BLaER1 (cell line): ENCODE results near the gene NUDT21.
A peak's percentile ranks its signal among the peaks of the same experiment; 100 is the strongest.

Experiments
- H3K27ac ChIP-seq: shearing (Covaris generic); formaldehyde crosslinking; 2 replicates; pipeline ENCODE4 v1.8.1; 2022
- H3K27me3 ChIP-seq: shearing (Covaris generic); formaldehyde crosslinking; 2 replicates; pipeline ENCODE4 v1.8.1; 2022
- H3K36me3 ChIP-seq: shearing (Covaris generic); formaldehyde crosslinking; 2 replicates; pipeline ENCODE4 v1.8.1; 2022
- H3K4me1 ChIP-seq: shearing (Covaris generic); formaldehyde crosslinking; 2 replicates; pipeline ENCODE4 v1.8.1; 2022
- H3K4me2 ChIP-seq: shearing (Covaris generic); formaldehyde crosslinking; 2 replicates; pipeline ENCODE4 v1.8.1; 2022
- H3K4me3 ChIP-seq: shearing (Covaris generic); formaldehyde crosslinking; 2 replicates; pipeline ENCODE4 v1.8.1; 2022
- H3K9ac ChIP-seq: shearing (Covaris generic); formaldehyde crosslinking; 2 replicates; pipeline ENCODE4 v1.8.1; 2022
- H3K9me3 ChIP-seq: shearing (Covaris generic); formaldehyde crosslinking; 2 replicates; pipeline ENCODE4 v1.8.1; 2022
- H4K20me1 ChIP-seq: shearing (Covaris generic); formaldehyde crosslinking; 2 replicates; pipeline ENCODE4 v1.8.1; 2022
- Cebpa-rat ChIP-seq: shearing (Covaris generic); IDR thresholded peaks from 2 replicates; pipeline ENCODE4 v1.8.1; 2022

The NUDT21 gene

DNA sequence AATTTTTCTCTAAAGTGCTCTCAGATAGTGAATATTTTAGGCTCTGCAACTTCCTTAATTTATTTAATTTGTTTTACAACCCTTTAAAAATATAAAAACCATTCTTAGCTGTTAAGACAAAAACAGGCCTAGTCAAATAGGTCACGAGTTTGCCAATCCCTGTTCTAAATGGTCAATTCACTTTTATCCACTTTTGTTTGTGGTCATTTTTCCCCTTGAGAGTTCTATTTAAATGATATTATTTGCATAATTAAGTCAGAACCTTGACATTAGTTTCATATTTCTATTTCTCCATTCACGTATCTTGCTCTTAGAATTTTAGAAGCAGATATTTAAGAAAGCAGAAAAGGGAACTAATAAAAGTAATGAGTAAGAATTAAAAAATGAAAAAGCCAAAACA, 29.8 kb downstream of the NUDT21 start:
- Histone ChIP-seq H3K4me1 (peaks cover 43% of the 10 kb centered on the region), H3K9me3 (no peaks in the 10 kb centered on the region), H4K20me1 (peaks cover 81% of the 10 kb centered on the region), H3K4me3 (no peak overlapping the region), H3K27me3 (no peaks in the 10 kb centered on the region), H3K9ac (no peak overlapping the region), H3K27ac (no peak overlapping the region), H3K36me3 (no peaks in the 10 kb centered on the region), H3K4me2 (peak overlapping the region; percentile 96; the same call in 1 of the 2 replicates)
- no peak for TF ChIP-seq Cebpa-rat

DNA sequence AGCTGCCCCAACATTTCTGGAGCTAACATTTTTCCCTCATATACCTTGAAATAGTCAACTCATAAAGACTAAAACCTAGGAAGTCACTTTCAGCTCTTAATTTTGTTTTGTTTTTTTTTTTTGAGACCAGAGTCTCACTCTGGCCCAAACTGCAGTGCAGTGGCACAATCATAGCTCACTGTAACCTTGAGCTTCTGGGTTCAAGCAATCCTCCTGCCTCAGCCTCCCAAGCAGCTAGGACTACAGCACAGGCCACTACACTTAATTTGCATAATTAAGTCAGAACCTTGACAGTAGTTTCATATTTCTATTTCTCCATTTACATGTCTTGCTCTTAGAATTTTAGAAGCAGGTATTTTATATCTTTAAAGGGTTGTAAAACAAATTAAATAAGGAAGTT, 30.5 kb downstream of the NUDT21 start:
- Histone ChIP-seq H3K27ac (no peak overlapping the region), H3K36me3 (0 out of 2 replicates have a peak, but pooled peaks cover under 1% of the 10 kb centered on the region), H3K9me3 (no peaks in the 10 kb centered on the region), H3K9ac (no peak overlapping the region), H3K4me2 (no peak overlapping the region), H3K4me1 (peaks cover 46% of the 10 kb centered on the region), H3K4me3 (no peak overlapping the region), H3K27me3 (no peaks in the 10 kb centered on the region), H4K20me1 (peaks cover 88% of the 10 kb centered on the region)
- TF ChIP-seq Cebpa-rat: no peak

DNA sequence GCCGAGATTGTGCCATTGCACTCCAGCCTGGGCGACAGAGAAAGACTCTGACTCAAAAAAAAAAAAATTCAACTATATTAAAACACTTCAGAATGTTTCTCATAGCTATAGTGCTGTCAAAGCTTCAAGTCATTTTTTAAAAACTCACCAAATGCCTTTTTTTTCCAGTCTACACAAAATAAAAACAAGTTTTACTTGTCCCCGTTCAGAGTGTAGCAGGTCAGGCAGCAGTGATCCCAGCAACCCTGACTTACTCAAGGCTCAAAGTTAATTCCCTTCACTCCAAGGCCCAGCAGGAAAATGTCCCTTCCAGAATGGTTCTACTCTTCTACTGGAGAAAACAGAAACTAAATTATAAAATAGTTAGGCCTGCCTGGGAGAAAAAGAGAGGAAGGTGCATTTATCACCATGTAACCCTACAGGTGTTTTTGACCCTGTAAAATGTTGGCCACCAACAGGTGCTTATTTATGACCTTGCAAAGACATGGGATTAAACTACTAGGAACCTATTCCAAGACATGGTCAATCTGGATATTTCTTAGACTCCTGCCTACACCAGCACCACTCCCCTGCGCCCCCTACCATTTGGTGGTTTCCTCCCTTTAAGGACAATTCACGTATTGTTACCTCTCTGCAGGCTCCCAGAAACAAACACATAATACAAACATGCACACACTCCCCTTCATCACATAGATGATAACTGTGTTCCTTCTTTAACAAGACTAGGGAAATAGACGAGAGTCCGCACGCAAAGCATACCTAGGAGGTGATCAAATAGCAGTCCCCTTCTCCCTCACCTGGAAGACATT, 31.2 kb downstream of the NUDT21 start:
- no peak for TF ChIP-seq Cebpa-rat
- Histone ChIP-seq H3K36me3 (0 out of 2 replicates have a peak, but pooled peaks cover 7% of the 10 kb centered on the region), H3K4me2 (no peak overlapping the region), H3K27ac (no peak overlapping the region), H4K20me1 (peaks cover 95% of the 10 kb centered on the region), H3K4me1 (peaks cover 47% of the 10 kb centered on the region), H3K9me3 (no peaks in the 10 kb centered on the region), H3K4me3 (no peak overlapping the region), H3K9ac (no peak overlapping the region), H3K27me3 (no peaks in the 10 kb centered on the region)

DNA sequence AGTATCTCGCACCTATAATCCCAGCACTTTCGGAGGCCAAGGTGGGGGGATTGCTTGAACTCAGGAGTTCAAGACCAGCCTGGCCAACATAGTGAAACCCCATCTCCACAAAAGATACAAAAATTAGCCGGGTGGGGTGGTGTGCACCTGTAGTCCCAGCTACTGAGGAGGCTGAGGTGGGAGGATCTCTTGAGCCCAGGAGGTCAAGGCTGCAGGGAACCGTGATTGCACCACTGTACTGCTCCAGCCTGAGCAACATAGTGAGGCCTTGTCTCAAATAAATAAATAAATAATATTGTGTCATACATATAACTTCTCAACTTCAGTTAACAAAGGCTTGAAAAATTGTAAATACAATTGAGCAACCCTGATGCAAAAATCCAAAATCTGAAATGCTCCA, 34.0 kb downstream of the NUDT21 start:
- TF ChIP-seq Cebpa-rat: no peak
- Histone ChIP-seq H3K4me2 (no peak overlapping the region), H3K9me3 (no peaks in the 10 kb centered on the region), H3K27me3 (no peaks in the 10 kb centered on the region), H3K36me3 (peaks cover 21% of the 10 kb centered on the region), H4K20me1 (peaks cover 99% of the 10 kb centered on the region), H3K9ac (no peak overlapping the region), H3K4me3 (no peak overlapping the region), H3K4me1 (peaks cover 24% of the 10 kb centered on the region), H3K27ac (no peak overlapping the region)

DNA sequence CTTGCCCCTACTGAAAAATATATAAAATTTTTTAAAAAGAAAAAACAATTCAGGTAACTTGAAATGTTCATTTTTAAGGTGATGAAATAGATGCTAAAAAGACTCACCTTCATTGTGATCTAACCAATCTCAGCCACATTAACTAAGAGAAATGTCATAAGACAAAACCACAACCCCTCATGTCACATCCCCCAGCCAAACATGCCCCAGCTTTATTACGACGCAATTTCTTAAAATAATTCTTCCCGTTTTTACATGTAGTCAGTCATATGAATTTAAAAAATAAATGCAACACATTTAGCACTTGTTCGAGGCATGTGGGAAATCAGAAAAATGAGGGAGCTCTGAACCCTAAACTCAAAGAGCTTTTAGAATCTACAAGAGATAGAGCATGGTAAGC, 35.3 kb downstream of the NUDT21 start:
- peaks cover 87% of the 10 kb centered on the region for H4K20me1 ChIP-seq
- H3K9ac ChIP-seq: no peak overlapping the region

DNA sequence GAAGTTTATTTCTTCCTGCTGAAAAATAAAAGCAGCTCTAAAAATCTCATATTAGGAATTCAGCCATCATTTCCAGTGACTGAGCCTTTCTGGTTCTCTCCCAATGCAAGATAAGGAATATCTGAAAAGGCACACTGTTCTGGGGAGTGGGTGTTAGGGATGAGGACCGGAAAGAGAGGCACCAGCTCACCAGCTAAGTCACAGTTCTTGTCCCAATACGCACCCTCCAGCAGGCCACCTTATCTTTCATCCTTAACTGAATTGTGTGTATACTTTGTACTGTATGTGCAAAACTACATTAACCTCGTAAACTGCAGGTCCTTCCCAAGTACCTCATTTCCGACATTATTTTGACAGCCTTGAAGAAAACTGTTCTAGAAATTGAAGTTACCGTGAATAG, 36.8 kb downstream of the NUDT21 start:
- Histone ChIP-seq H3K4me2 (no peak overlapping the region), H3K4me1 (peaks cover 11% of the 10 kb centered on the region; the same call in 1 of the 2 replicates), H3K9ac (no peak overlapping the region), H3K4me3 (no peak overlapping the region), H4K20me1 (peaks cover 81% of the 10 kb centered on the region), H3K9me3 (no peaks in the 10 kb centered on the region), H3K27ac (no peak overlapping the region), H3K36me3 (peaks cover 49% of the 10 kb centered on the region), H3K27me3 (no peaks in the 10 kb centered on the region)
- TF ChIP-seq Cebpa-rat: no peak

More for the DNA sequence above, 35.3 kb downstream of the NUDT21 start:
- Histone ChIP-seq H3K4me1 (peaks cover 12% of the 10 kb centered on the region; the same call in 1 of the 2 replicates), H3K4me3 (no peak overlapping the region), H3K27ac (no peak overlapping the region), H3K4me2 (0 out of 2 replicates have a peak overlapping the region, but pooled peaks have one; percentile 4), H3K9me3 (no peaks in the 10 kb centered on the region), H3K27me3 (no peaks in the 10 kb centered on the region), H3K36me3 (peaks cover 34% of the 10 kb centered on the region)
- TF ChIP-seq Cebpa-rat: no peak

DNA sequence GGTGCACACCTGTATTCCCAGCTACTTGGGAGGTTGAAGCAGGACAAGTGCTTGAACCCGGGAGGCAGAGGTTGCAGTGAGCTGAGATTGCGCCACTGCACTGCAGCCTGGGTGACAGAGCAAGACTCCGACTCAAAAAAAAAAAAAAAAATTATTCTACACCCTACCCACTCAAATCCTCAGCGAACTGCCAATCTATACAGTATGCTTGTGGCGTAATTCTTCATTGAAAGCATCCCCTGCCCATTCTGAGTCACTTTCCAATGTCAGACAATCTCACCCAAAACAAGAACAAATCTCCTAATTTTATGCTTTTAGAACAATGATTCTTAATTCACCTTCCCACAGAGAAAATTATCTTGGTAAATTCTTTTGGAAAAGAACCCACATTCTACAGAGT, 37.8 kb downstream of the NUDT21 start:
- H3K4me1 ChIP-seq: peaks cover 11% of the 10 kb centered on the region; the same call in 1 of the 2 replicates
- no peaks in the 10 kb centered on the region for H3K27me3 ChIP-seq
- peaks cover 59% of the 10 kb centered on the region for H3K36me3 ChIP-seq
- no peak overlapping the region for H3K4me2 ChIP-seq
- no peaks in the 10 kb centered on the region for H3K9me3 ChIP-seq
- peaks cover 71% of the 10 kb centered on the region for H4K20me1 ChIP-seq
- H3K9ac ChIP-seq: no peak overlapping the region
- no peak overlapping the region for H3K27ac ChIP-seq
- no peak for TF ChIP-seq Cebpa-rat
- H3K4me3 ChIP-seq: no peak overlapping the region

DNA sequence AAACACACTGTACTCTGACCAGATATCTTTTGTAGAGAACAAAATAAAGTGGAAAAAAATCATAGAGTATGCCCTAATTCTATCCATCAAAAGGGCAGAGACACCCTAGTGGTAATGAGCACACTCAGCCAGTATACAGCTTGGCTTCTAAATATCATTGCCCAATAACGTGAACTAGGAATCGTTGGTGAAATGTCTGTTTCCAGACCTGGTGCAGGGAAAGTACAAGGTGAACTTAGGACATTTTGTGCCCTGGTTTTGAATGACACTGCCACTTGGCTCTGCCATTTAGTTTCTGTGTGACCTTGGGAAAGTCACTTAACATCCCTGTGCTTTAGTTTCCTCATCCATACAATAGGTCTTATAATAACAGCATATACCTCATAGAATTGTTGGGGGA, 39.5 kb downstream of the NUDT21 start:
- Histone ChIP-seq H3K9me3 (no peaks in the 10 kb centered on the region), H3K9ac (no peak overlapping the region), H3K27me3 (no peaks in the 10 kb centered on the region), H3K27ac (no peak overlapping the region), H3K4me1 (peaks cover 11% of the 10 kb centered on the region; the same call in 1 of the 2 replicates), H3K4me3 (no peak overlapping the region), H4K20me1 (peaks cover 54% of the 10 kb centered on the region), H3K36me3 (peaks cover 71% of the 10 kb centered on the region), H3K4me2 (no peak overlapping the region)
- no peak for TF ChIP-seq Cebpa-rat

DNA sequence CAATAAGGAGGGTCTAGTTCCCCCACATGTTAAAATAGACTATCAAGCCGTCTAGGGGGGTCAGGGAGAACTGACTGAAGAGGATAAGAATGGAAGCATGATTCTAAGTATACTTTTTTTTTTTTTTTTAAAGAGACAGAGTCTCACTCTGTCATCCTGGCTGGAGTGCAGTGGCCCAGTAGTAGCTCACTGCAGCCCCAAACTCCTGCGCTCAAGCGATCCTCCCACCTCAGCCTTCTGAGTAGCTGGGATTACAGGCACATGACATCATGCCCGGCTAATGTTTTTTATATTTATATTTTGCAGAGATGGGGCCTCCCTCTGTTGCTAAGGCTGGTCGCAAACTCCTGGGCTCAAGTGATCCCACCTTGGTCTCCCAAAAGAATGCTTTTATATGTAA, 40.0 kb downstream of the NUDT21 start:
- H4K20me1 ChIP-seq: peaks cover 49% of the 10 kb centered on the region
- peaks cover 71% of the 10 kb centered on the region for H3K36me3 ChIP-seq
- no peak for TF ChIP-seq Cebpa-rat

DNA sequence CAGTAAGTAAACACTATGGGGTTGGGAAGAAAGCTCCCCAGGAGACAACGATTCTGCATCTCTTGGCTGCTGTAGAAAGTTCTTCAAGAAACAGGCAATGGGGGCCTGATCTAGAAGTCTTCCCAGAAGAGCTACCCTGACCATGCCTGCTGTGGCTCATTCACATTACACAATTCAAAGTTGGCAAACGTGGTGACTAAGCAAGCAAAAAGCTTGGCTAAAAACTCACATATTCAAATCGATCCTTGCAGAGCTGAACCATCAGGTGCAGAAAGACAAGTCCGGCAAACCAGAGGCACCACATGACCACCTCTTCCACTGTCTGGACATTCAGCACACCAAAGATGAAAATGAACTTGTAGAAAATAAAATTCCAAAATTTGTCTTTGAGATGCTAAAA, 41.9 kb downstream of the NUDT21 start:
- H3K4me3 ChIP-seq: no peak overlapping the region
- H3K9me3 ChIP-seq: no peaks in the 10 kb centered on the region
- H3K4me2 ChIP-seq: no peak overlapping the region
- H4K20me1 ChIP-seq: peaks cover 30% of the 10 kb centered on the region
- H3K27me3 ChIP-seq: no peaks in the 10 kb centered on the region
- H3K4me1 ChIP-seq: no peaks in the 10 kb centered on the region
- H3K27ac ChIP-seq: no peak overlapping the region
- TF ChIP-seq Cebpa-rat: no peak
- H3K36me3 ChIP-seq: peaks cover 78% of the 10 kb centered on the region
- H3K9ac ChIP-seq: no peak overlapping the region

More for the DNA sequence above, 40.0 kb downstream of the NUDT21 start:
- H3K4me3 ChIP-seq: no peak overlapping the region
- H3K9ac ChIP-seq: no peak overlapping the region
- no peak overlapping the region for H3K4me2 ChIP-seq
- peaks cover 7% of the 10 kb centered on the region; the same call in 1 of the 2 replicates for H3K4me1 ChIP-seq
- H3K27ac ChIP-seq: no peak overlapping the region
- H3K9me3 ChIP-seq: no peaks in the 10 kb centered on the region
- no peaks in the 10 kb centered on the region for H3K27me3 ChIP-seq
